Head of caudate nucleus (tissue), 42 donors: ENCODE data around the gene CCDC201.

Source experiments
- DNase-seq, 42 donors: peaks; one replicate each; pipeline versions ENCODE4 v3.0.0 to v3.0.0-alpha.2; 2020 to 2021; ENCODE audit warnings: mixed read lengths in 7 of 42
- intact Hi-C: fragments of 100-400 bp; cut with DNase I; formaldehyde crosslinking; loops from one replicate; pipeline ENCODE4 v1.15.0; 2022

Gene CCDC201

GRCh38 chr7:45897042-45897690 is 24.3 kb upstream of the CCDC201 start:
- no peak for DNase-seq
- intact Hi-C loops: no loop called here

DNA sequence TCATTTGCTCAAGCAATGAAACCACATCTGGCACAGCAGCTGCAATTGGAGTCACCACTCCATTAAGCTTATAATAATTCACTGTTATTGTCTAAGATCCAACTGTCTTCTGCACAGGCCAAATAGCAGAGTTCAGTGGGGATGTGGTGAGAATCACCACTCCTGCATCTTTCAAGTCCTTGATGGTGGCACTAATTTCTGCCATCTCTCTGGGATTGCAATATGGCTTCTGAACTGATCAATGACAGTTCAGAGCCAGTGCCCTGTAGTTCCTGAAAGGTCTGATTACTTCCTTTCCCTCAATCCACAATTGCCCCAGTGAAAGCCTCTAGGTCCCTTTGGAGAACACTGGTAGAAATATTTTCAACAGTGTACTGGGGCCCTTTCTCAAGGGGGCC is 21.8 kb upstream of the CCDC201 start:
- intact Hi-C loops: no loop called here
- no peak for DNase-seq

DNA sequence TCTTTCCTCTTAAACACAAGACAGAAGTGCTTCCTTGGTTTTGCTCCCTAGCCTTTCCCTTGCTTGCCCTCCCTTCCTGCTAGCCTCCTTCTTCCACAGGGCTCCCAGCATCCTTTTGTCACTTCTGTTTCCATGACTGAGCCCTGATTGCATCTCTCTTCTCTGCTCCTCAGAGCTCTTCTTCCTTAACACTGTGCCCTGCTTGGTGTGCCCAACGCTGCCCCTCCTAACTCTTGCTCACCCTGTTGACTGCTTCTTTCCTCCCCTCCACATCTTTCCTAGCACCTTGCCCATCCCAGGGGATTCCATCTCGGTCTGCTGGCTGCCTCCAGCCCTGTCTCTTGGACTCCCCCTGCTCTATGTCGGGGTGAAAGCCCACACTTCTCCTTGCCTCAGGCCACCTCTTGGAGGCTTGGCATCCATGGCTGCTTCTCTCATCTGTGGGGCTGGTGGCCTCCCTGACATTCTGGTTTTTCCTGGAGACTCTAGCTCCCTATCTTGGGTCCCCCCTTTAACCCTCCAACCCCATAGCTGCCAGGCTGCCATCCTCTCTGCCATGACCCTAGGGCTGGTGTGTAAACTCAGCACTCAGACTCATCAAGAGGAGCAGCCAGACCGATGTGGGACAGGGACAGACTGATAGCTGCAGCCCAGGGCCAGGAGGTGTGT is 21.2 kb upstream of the CCDC201 start:
- intact Hi-C loops: no loop called here
- DNase-seq: no peak

- no peak for DNase-seq
- intact Hi-C loops: no loop called here
Measured at GRCh38 chr7:45893374-45893995, 20.6 kb upstream of the CCDC201 start.

DNA sequence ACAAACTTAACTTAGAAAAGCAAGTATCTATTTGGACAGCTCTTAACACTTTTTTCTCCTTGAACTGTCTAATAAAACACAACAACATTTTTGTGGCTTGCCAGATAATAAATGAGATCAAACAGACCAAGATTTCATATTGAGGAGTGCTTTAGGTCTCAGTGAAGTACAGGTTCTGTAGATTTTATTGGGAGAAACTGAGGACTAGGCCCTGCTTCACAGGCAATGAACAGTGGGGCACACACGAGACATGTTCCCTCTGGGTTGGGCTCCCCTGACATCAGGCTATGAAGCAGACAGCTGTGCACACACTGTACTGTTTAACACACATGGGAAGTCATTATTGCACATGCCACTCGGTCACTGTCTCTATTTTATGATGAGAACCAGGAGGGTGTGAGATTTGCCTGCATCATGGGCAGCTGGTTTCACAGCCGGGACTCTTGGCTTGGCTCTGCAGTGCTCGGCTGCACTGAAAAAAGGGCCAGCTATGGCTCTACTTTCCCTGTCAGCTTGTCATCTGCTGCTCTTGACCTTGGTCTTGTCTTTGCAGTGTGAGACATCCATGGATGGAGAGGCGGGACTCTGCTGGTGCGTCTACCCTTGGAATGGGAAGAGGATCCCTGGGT is 19.6 kb upstream of the CCDC201 start:
- intact Hi-C loops: no loop called here
- no peak for DNase-seq

- intact Hi-C loops: no loop called here
- no peak for DNase-seq
Measured at GRCh38 chr7:45891462-45892402, 18.9 kb upstream of the CCDC201 start.

DNA sequence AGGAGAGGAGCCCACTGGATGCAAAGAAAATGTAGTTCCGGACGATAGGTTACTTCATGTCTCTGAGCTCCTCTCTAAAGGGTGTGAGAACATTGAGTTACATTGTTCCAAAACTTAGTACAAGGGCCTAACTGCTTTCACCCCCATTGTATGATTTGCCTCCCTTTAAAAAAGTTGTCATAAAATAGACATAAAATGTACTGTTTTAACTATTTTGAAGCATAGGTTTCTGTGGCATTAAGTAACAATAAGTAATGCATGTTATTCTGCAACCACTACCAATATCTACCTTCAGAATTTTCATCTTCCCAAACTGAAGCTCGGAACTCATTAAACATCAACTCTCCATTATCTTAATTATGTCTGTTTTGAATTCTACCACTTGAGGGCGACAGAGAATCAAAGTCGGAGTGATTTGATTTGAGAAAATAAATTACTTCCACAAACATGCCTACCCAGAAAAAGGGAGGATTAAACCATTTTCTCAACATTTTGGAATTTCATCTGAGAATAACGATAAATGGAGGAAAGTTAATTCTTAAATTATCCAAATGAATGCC is 18.1 kb upstream of the CCDC201 start:
- intact Hi-C loops: no loop called here
- peak in 2 of 42 donors; percentile 15 to 47 for DNase-seq

GRCh38 chr7:45890125-45890901 is 17.4 kb upstream of the CCDC201 start:
- intact Hi-C loops: no loop called here
- no peak for DNase-seq

- intact Hi-C loops: no loop called here
- no peak for DNase-seq
Measured at GRCh38 chr7:45889367-45890067, 16.6 kb upstream of the CCDC201 start.

DNA sequence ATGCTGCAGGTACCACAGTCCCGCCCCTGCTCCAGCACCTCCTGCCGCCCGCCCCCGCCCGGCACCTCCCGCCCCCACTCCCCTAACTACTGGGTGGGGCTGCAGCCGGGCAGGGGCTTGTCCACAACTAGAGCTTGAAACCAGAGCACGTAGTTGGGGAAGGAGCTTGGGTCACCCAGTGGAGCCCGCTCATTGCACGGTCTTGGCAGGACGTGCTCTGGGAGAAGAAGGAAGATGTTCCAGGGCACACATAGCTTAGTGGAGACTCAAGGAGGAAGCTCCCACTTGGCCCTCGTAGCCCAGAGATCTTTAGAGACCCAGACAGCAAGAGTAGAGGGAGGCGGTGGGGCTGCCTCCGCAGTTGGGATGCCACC is 16.1 kb upstream of the CCDC201 start:
- no peak for DNase-seq
- intact Hi-C loops: no loop called here

DNA sequence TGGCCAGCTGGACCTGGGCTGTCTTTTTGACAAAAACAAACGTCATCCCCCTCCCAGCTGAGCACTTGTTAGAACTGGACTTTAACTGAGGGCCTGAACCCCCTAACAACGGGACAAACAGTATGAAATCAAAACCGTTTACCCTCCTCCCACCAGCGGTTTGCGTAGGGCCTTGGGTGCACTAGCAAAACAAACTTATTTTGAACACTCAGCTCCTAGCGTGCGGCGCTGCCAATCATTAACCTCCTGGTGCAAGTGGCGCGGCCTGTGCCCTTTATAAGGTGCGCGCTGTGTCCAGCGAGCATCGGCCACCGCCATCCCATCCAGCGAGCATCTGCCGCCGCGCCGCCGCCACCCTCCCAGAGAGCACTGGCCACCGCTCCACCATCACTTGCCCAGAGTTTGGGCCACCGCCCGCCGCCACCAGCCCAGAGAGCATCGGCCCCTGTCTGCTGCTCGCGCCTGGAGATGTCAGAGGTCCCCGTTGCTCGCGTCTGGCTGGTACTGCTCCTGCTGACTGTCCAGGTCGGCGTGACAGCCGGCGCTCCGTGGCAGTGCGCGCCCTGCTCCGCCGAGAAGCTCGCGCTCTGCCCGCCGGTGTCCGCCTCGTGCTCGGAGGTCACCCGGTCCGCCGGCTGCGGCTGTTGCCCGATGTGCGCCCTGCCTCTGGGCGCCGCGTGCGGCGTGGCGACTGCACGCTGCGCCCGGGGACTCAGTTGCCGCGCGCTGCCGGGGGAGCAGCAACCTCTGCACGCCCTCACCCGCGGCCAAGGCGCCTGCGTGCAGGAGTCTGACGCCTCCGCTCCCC is 15.5 kb upstream of the CCDC201 start, which contains the start of gene IGFBP1:
Gene IGFBP1 (plus strand): TSS at position 304 of the 808 bp plus-strand sequence. CDS start 165 bp downstream, at position 469.
- DNase-seq: peak in 35 of 42 donors; percentile 7 to 74 (median 42)
- intact Hi-C loops: no loop called here

DNA sequence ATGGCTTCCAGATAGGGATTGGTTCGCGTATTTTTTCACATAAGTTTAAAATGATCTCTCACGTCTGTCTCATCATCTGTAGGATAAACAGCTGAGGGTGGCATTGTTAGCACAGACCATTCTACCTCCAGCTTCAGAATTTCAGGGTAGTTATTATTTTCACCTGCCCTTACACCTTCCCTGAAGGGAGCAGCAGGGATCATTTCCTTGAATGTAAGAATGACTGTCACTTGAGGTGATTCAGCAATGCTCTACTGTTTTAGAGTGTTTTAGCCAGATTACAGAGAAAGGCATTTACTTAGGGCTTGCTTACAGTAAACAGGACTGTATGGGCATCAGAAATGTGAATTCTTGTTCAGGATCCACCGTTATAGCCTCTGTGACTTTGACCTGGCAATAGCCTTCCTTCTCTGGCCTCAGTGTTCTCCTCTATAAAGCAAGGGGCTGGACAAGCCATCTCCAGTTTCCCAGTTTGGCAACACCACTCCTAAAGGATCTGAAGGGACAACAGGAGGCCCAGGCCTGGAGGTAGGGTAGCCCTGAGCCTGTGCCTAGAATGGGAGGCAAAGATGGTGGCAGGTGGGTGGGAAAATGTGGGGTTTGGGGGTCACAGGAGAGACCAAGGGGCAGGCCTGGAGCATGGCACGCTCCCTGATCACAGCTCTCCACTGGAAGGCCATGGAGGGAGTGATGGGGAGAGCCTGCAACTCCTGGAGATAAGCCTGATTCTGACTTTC is 14.2 kb upstream of the CCDC201 start:
- no peak for DNase-seq
- intact Hi-C loops: no loop called here

GRCh38 chr7:45885264-45885882 is 12.5 kb upstream of the CCDC201 start:
- intact Hi-C loops: no loop called here
- no peak for DNase-seq

GRCh38 chr7:45884136-45884535 is 11.3 kb upstream of the CCDC201 start:
- intact Hi-C loops: no loop called here
- DNase-seq: no peak

DNA sequence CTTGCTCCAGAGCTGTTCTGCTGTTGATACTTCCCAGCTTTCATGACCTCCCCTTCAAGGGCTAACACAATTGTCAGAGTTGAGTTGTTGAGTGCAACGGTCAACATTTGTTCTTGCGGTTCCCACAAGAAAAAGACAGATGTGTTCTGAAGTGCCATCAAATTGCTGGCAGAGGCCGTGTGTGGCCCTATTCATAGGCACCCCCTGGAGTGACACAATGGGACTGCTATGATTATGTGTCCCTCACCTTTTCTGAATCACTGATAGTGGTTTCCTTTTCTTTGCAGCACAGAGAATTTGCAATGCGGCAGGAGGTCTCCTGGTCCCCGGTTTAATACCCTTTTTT is 9.6 kb upstream of the CCDC201 start:
- intact Hi-C loops: no loop called here

More for the DNA sequence above, 9.6 kb upstream of the CCDC201 start:
- DNase-seq: no peak
